Measurements from ENCODE around the gene PCTP.
A peak's percentile ranks its signal among the peaks of the same experiment; 100 is the strongest.

Gene PCTP

DNA sequence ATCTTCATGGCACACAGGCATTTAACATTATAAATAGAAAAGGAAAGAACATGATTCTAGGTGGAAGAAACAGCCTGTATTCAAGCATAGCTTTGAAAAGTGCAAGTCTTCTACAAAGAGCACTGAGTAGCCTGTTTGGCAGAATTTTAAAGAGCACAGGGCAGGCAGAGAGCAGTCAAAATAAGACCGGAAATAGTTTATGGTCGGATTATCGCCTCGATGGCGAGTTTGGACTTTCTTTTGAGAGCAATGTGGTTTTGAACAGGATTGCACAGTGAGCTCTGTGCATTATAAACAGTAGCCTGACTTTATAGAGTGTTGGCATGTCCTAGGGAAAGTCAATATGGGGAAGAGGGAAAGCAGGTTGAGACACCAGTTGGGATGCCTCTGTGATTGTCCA is 22.0 kb upstream of the PCTP start:
- Histone ChIP-seq H3K4me3 (ENCODE audit: low read depth in 1 of 2, low read length in 2 of 2) (no peak overlapping the region), H3K27me3 (ENCODE audit: low read depth, low read length) (no peaks in the 10 kb centered on the region), H3K4me1 (ENCODE audit: control insufficient read depth in 1 of 2, insufficient read depth in 2 of 2, low read length in 2 of 2) (peaks cover 18 to 52% of the 10 kb centered on the region in 2 donors), H3K27ac (ENCODE audit: low read length) (no peak overlapping the region), H3K9me3 (ENCODE audit: control insufficient read depth in 1 of 2, low read length in 2 of 2) (no peaks in the 10 kb centered on the region), H3K36me3 (ENCODE audit: control insufficient read depth in 1 of 2, insufficient read depth in 2 of 2, low read length in 2 of 2) (no peaks in the 10 kb centered on the region)

DNA sequence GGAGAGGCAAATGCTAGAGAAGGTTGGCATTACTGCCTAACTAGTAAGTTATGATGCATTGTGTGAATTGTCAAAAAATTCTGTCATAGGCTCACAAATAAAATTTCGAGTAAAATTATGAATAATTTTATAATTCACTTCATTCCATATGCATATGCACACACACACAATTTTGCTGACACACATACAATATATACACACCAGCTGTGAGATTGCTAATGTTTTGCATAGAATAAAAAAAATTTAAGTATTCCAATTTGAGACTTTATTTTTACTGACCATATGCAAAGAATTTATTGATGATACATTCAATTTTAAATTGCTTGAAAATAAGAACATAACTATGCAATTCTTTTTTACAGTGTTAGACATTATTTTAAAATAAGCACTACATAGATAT is 21.4 kb upstream of the PCTP start:
- Histone ChIP-seq H3K4me1 (ENCODE audit: control insufficient read depth in 1 of 2, insufficient read depth in 2 of 2, low read length in 2 of 2) (peaks cover 23 to 57% of the 10 kb centered on the region in 2 donors), H3K27me3 (ENCODE audit: low read depth, low read length) (no peaks in the 10 kb centered on the region), H3K9me3 (ENCODE audit: control insufficient read depth in 1 of 2, low read length in 2 of 2) (no peaks in the 10 kb centered on the region), H3K4me3 (ENCODE audit: low read depth in 1 of 2, low read length in 2 of 2) (no peak overlapping the region), H3K36me3 (ENCODE audit: control insufficient read depth in 1 of 2, insufficient read depth in 2 of 2, low read length in 2 of 2) (no peaks in the 10 kb centered on the region), H3K27ac (ENCODE audit: low read length) (no peak overlapping the region)

DNA sequence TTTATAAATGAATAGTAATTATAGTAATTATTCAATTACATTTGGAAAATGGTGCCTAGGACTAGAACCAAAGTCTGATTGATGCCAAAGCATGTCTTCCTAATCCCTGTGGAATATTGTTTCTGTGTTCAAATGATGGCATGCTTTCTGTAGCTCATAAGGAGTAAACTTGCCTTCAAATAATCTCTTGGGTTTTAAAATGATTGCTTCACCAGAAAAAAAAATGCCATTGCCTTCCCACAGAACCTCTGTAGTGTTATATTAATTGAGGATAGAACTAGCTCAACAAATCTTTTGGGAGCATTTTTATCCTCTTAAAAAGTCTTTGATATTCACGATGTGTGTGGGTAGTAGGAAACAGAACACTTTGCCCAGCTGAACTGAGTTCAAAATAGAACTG is 20.5 kb upstream of the PCTP start:
- Histone ChIP-seq H3K4me3 (ENCODE audit: low read depth in 1 of 2, low read length in 2 of 2) (no peak overlapping the region), H3K36me3 (ENCODE audit: control insufficient read depth in 1 of 2, insufficient read depth in 2 of 2, low read length in 2 of 2) (no peaks in the 10 kb centered on the region), H3K27me3 (ENCODE audit: low read depth, low read length) (no peaks in the 10 kb centered on the region), H3K9me3 (ENCODE audit: control insufficient read depth in 1 of 2, low read length in 2 of 2) (no peaks in the 10 kb centered on the region), H3K27ac (ENCODE audit: low read length) (peak overlapping the region; percentile 50), H3K4me1 (ENCODE audit: control insufficient read depth in 1 of 2, insufficient read depth in 2 of 2, low read length in 2 of 2) (peaks cover 23 to 59% of the 10 kb centered on the region in 2 donors)

DNA sequence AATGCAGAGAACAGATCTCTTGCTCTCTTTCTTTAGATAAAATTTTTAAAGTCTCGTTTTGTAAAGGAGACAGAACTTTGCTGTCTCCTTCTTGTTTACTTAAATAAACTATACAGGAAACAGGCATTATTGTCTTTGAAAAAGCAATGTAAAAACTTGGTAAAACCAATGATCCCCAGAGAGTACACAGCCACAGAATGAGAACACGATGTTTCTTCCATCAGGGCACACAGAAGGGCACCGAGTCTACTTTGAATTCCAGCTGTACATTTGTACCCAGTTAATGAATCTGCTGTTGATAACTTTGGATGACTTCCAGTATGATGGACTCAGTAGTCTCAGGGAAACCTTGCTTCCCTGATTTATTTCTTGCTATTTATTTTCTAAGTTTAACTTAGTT is 20.0 kb upstream of the PCTP start:
- Histone ChIP-seq H3K27ac (ENCODE audit: low read length) (peak overlapping the region; percentile 50), H3K4me1 (ENCODE audit: control insufficient read depth in 1 of 2, insufficient read depth in 2 of 2, low read length in 2 of 2) (peaks cover 23 to 60% of the 10 kb centered on the region in 2 donors), H3K27me3 (ENCODE audit: low read depth, low read length) (no peaks in the 10 kb centered on the region), H3K36me3 (ENCODE audit: control insufficient read depth in 1 of 2, insufficient read depth in 2 of 2, low read length in 2 of 2) (no peaks in the 10 kb centered on the region), H3K9me3 (ENCODE audit: control insufficient read depth in 1 of 2, low read length in 2 of 2) (no peaks in the 10 kb centered on the region), H3K4me3 (ENCODE audit: low read depth in 1 of 2, low read length in 2 of 2) (peak overlapping the region in 1 of 2 donors; percentile 43)

DNA sequence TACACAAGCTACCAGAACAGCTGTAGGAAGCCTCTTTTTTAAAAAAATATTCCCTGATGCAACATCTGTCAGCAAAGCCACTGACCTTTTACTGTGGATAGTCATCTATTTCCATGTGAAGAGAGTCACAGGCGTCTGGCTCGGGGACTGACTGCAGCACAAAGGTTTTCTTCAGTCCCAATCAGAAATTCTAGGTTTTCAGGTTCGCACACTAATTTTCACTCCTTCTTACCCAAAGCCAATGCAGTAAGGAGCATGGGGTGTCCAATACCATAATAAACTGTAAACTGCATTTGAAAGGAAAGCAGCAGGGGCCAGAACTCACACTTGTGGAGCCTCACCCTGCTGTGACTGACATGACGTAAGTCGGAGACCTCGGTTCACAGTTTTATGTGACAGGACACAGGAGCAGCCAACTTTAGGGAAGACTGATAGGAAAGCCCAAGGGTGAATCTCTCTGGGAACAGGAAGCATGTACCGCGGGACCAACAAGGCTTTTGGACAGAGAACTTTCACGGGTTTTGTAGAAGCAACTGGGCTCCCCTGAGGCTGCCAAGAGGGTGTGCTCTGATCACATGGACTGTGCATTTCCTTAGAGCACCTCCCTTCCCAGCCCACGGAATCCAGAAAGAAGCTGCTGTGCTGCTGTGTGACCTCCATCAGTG is 19.1 kb upstream of the PCTP start:
- H3K27ac ChIP-seq (ENCODE audit: low read length): peak overlapping the region; percentile 50
- no peaks in the 10 kb centered on the region for H3K27me3 ChIP-seq (ENCODE audit: low read depth, low read length)
- H3K4me3 ChIP-seq (ENCODE audit: low read depth in 1 of 2, low read length in 2 of 2): peak overlapping the region; percentile 35 to 43
- H3K36me3 ChIP-seq (ENCODE audit: control insufficient read depth in 1 of 2, insufficient read depth in 2 of 2, low read length in 2 of 2): no peaks in the 10 kb centered on the region
- no peaks in the 10 kb centered on the region for H3K9me3 ChIP-seq (ENCODE audit: control insufficient read depth in 1 of 2, low read length in 2 of 2)
- H3K4me1 ChIP-seq (ENCODE audit: control insufficient read depth in 1 of 2, insufficient read depth in 2 of 2, low read length in 2 of 2): peaks cover 17 to 51% of the 10 kb centered on the region in 2 donors

DNA sequence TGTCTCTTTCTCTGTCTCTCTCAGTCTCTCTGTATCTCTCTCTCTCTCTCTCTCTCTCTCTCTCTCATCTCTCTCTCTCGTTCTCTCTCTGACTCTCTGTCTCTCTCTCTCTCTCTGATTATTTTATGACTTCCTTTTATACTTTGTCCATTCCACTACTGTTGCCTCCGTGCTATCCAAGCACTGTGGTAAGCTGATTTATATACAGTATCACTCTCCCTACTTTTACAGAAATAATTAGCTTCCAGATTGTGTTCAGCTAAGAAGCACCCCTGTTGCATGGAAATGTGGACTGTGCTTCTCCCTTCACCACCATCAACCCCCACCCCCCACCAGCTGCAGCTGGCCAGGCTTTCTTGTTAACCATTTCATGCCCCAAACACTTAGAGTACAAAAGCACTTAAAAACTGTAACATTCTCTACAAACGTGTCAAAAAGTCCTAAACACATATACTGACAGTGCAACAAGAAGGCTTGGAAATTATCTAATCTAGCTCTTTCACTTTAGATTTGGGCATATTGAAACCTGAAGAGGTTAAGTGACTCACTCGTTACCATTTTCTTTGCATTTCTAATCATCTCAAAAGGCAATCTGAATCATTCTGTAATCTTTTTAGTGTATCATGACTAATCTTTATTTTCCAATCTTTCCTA is 16.6 kb upstream of the PCTP start:
- no peaks in the 10 kb centered on the region for H3K36me3 ChIP-seq (ENCODE audit: control insufficient read depth in 1 of 2, insufficient read depth in 2 of 2, low read length in 2 of 2)
- H3K27me3 ChIP-seq (ENCODE audit: low read depth, low read length): no peaks in the 10 kb centered on the region
- peaks cover 10 to 46% of the 10 kb centered on the region in 2 donors for H3K4me1 ChIP-seq (ENCODE audit: control insufficient read depth in 1 of 2, insufficient read depth in 2 of 2, low read length in 2 of 2)
- no peak overlapping the region for H3K4me3 ChIP-seq (ENCODE audit: low read depth in 1 of 2, low read length in 2 of 2)
- no peak overlapping the region for H3K27ac ChIP-seq (ENCODE audit: low read length)
- no peaks in the 10 kb centered on the region for H3K9me3 ChIP-seq (ENCODE audit: control insufficient read depth in 1 of 2, low read length in 2 of 2)

DNA sequence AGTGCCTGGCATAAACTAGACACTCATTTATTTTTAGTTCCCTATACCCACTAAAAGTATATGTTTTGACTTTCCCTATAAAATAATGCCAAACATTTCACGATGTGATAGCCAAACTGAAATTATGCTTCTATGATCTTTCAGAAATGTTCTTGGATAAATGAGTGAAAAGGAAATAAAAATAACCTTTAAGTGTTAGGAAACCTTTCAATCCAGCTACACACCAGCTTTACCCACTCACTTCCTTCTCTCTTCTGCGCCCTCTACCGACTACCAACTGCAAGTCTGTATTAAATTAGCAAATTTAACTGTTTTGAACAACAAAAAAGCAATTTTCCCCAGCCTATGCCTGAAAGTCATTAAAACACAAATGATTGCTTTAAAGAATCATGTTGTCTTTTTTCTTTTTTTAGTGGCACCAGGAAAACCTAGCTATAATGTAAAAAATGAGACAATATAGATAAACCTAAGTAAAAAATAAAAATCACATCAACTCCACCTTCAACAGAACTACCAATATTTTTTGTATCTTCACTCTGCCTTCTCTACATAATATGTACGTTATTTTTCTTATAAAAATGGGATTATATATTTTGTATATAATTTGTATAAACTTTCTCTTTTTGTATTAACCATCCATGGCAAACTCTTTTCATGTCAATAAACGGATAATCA is 15.0 kb upstream of the PCTP start:
- Histone ChIP-seq H3K9me3 (ENCODE audit: control insufficient read depth in 1 of 2, low read length in 2 of 2) (no peaks in the 10 kb centered on the region), H3K4me1 (ENCODE audit: control insufficient read depth in 1 of 2, insufficient read depth in 2 of 2, low read length in 2 of 2) (peaks cover 7 to 37% of the 10 kb centered on the region in 2 donors), H3K27ac (ENCODE audit: low read length) (no peak overlapping the region), H3K27me3 (ENCODE audit: low read depth, low read length) (no peaks in the 10 kb centered on the region), H3K36me3 (ENCODE audit: control insufficient read depth in 1 of 2, insufficient read depth in 2 of 2, low read length in 2 of 2) (no peaks in the 10 kb centered on the region), H3K4me3 (ENCODE audit: low read depth in 1 of 2, low read length in 2 of 2) (no peak overlapping the region)

DNA sequence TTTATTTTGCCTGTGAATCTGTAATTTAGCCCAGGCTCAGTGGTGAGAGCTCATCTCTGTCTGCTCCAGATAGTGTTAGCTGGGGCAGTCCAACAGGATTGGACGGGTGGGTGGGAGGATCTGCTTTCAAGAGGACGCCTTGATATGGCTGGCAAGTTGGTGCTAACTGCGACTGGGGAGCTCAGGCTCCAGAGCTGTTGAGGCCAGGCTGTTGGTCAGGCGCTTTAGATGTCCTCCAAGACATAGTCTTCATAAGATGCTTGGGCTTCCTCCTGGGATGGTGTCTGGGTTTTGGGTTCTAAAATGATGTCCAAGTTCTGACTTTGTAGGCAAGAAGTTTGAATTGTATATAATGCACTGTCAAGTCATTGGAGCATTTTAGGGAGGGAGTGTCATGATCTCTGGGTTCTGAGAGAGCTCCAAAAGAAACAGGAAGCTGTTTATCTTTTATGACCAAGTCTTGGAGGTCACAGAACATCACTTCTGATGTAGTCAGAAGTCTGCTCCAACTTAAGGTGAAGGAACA is 12.8 kb upstream of the PCTP start:
- no peaks in the 10 kb centered on the region for H3K9me3 ChIP-seq (ENCODE audit: control insufficient read depth in 1 of 2, low read length in 2 of 2)
- no peak overlapping the region for H3K4me3 ChIP-seq (ENCODE audit: low read depth in 1 of 2, low read length in 2 of 2)
- peaks cover 7 to 17% of the 10 kb centered on the region in 2 donors for H3K4me1 ChIP-seq (ENCODE audit: control insufficient read depth in 1 of 2, insufficient read depth in 2 of 2, low read length in 2 of 2)
- no peaks in the 10 kb centered on the region for H3K36me3 ChIP-seq (ENCODE audit: control insufficient read depth in 1 of 2, insufficient read depth in 2 of 2, low read length in 2 of 2)
- no peak overlapping the region for H3K27ac ChIP-seq (ENCODE audit: low read length)
- H3K27me3 ChIP-seq (ENCODE audit: low read depth, low read length): no peaks in the 10 kb centered on the region

DNA sequence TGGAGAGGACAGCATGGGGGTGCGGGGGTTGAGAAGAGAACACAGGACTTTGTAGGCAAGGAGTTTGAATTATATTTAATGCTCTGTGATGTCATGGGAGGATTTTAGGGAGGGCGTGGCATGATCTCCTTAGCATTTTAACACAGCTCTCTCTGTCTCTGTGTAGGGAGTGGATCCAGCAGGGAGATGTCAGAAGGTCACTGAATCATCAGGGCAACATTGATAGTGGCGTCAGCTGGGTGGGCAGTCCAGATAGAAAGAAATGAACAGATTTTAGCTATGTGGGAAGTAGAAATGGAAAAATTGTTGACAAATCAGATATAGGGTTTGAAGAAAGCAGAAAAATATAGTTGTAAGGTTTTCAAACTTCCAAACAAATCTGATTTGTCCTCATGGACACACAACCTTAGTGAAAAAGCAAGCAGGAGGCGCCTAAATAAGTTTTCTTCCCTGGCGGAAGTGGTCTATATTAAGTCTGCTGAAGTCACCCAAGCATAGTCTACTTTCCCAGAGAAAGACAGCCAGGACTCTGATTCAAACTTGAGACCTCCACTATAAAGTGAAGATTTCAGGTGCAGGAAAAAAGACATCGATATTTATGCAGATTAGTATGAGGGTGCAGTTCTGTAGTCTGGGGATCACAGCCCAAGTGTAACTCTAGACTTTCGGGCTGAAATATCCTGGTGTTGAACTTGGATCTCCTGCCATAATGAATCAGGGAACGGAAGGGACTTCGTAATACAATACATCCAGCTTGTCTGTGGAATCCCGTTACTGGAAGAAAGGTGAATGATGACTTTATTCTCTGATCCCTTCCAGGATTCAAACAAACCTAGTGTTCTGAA is 10.1 kb upstream of the PCTP start:
- H3K27ac ChIP-seq (ENCODE audit: low read length): no peak overlapping the region

DNA sequence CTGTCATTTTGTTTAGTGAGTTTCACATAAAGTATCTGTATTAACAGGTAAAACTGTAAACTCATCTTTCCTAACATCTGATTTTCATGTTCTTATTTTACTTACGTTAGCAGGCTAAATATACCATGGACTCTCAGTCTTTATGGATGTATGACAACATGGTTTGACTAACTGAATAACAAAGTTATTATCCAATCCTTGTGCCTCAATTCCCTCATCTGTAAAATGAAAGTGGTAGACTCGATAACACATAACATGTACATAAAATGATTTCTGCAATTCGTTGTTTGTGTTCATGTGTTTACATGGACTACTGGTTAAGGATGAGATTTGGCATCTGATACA is 9.5 kb upstream of the PCTP start:
- no peaks in the 10 kb centered on the region for H3K36me3 ChIP-seq (ENCODE audit: control insufficient read depth in 1 of 2, insufficient read depth in 2 of 2, low read length in 2 of 2)

More for the DNA sequence above, 10.1 kb upstream of the PCTP start:
- H3K27me3 ChIP-seq (ENCODE audit: low read depth, low read length): no peaks in the 10 kb centered on the region
- no peaks in the 10 kb centered on the region for H3K36me3 ChIP-seq (ENCODE audit: control insufficient read depth in 1 of 2, insufficient read depth in 2 of 2, low read length in 2 of 2)
- H3K9me3 ChIP-seq (ENCODE audit: control insufficient read depth in 1 of 2, low read length in 2 of 2): no peaks in the 10 kb centered on the region
- H3K4me3 ChIP-seq (ENCODE audit: low read depth in 1 of 2, low read length in 2 of 2): no peak overlapping the region
- no peaks in the 10 kb centered on the region for H3K4me1 ChIP-seq (ENCODE audit: control insufficient read depth in 1 of 2, insufficient read depth in 2 of 2, low read length in 2 of 2)

More for the DNA sequence above, 9.5 kb upstream of the PCTP start:
- no peak overlapping the region for H3K4me3 ChIP-seq (ENCODE audit: low read depth in 1 of 2, low read length in 2 of 2)
- H3K27me3 ChIP-seq (ENCODE audit: low read depth, low read length): no peaks in the 10 kb centered on the region
- no peak overlapping the region for H3K27ac ChIP-seq (ENCODE audit: low read length)
- no peaks in the 10 kb centered on the region for H3K9me3 ChIP-seq (ENCODE audit: control insufficient read depth in 1 of 2, low read length in 2 of 2)
- no peaks in the 10 kb centered on the region for H3K4me1 ChIP-seq (ENCODE audit: control insufficient read depth in 1 of 2, insufficient read depth in 2 of 2, low read length in 2 of 2)

All from muscle layer of duodenum (tissue), 2 donors.